GM23248 (cell line): Measurements from ENCODE around the gene ZNF785.

Experiments used
- EZH2 ChIP-seq: fragments of 200-600 bp; sonication (generic); IDR thresholded peaks from 2 replicates; pipeline ENCODE4 v1.6.1; 2018; ENCODE audit warnings: antibody characterized with exemption, mild to moderate bottlenecking; ENCODE audit not compliant: insufficient read depth, poor library complexity, severe bottlenecking
- EZH2phosphoT487 ChIP-seq: fragments of 200-600 bp; sonication (generic); IDR thresholded peaks from 2 replicates; pipeline ENCODE4 v1.6.1; 2018; ENCODE audit warnings: antibody characterized with exemption, moderate library complexity, mild to moderate bottlenecking, low read depth; ENCODE audit not compliant: insufficient read depth

DNA sequence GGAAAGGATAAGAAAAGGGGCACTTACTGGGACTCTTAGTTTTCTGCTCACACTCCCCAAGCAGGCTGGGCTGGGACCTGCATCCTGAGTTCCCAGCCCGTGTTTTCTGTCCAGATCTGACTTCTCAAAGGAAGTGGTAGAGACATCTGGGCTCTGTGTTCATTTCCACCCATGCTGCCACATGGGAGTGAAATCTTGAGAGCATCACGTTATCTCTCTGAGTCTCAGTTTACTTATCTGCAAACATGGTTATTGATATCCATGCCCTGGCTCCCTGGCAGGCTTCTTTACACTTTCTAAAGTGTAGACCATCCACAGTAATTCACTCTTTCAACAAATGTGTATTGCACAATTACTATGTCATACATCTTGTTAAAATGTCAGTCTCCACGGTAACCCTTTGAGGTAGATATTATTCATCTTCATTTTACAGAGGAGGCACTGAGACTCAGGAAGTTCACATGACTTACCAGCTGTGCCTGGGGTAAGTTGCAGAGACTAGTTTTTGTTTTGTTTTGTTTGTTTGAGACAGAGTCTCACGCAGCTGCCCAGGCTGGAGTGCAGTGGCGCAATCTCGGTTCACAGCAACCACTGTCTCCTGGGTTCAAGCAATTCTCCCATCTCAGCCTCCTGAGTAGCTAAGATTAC lies 17.4 kb downstream of the ZNF785 start:
- no peak for TF ChIP-seq EZH2phosphoT487
- TF ChIP-seq EZH2, result no peak
